IMR-90 (cell line): ENCODE measurements around the gene STK10.

Experiments used
- CHD1 ChIP-seq: IDR thresholded peaks from 2 replicates; pipeline ENCODE4 v1.6.1; 2012; ENCODE audit warnings: low read depth, low read length, improper control_type of control experiment
- FOS ChIP-seq: fragments of 150-350 bp; IDR thresholded peaks from 2 replicates; pipeline ENCODE4 v1.6.1; 2016; ENCODE audit warnings: low read depth, low read length
- MAFK ChIP-seq: IDR thresholded peaks from 2 replicates; pipeline ENCODE4 v1.6.1; 2012; ENCODE audit warnings: low read depth, low read length, improper control_type of control experiment
- MAZ ChIP-seq: IDR thresholded peaks from 2 replicates; pipeline ENCODE4 v1.6.1; 2012; ENCODE audit warnings: low read depth, mild to moderate bottlenecking, low read length, improper control_type of control experiment, moderate library complexity, borderline replicate concordance
- MXI1 ChIP-seq: IDR thresholded peaks from 2 replicates; pipeline ENCODE4 v1.6.1; 2012; ENCODE audit warnings: low read depth, mild to moderate bottlenecking, low read length, moderate library complexity, borderline replicate concordance
- POLR2A ChIP-seq: IDR thresholded peaks from 2 replicates; pipeline ENCODE4 v1.6.1; 2012; ENCODE audit warnings: mild to moderate bottlenecking, low read depth, low read length
- RAD21 ChIP-seq: IDR thresholded peaks from 2 replicates; pipeline ENCODE4 v1.6.1; 2012; ENCODE audit warnings: low read length, improper control_type of control experiment
- RCOR1 ChIP-seq: IDR thresholded peaks from 2 replicates; pipeline ENCODE4 v1.6.1; 2012; ENCODE audit warnings: mild to moderate bottlenecking, low read length, improper control_type of control experiment; ENCODE audit not compliant: insufficient replicate concordance
- RFX5 ChIP-seq: IDR thresholded peaks from 2 replicates; pipeline ENCODE4 v1.8.0; 2012; ENCODE audit warnings: low read depth, mild to moderate bottlenecking, low read length, moderate library complexity
- SMC3 ChIP-seq: fragments of 150-350 bp; IDR thresholded peaks from 2 replicates; pipeline ENCODE4 v1.6.1; 2016; ENCODE audit warnings: low read depth, mild to moderate bottlenecking, antibody characterized with exemption, low read length, moderate library complexity
- TF ChIP-seq, protein P1 (sequence below): conservative IDR thresholded peaks from 2 replicates; pipeline ENCODE4 v1.5.1; 2012; ENCODE audit warnings: mild to moderate bottlenecking, low read depth, low read length, improper control_type of control experiment

- no peak for TF ChIP-seq POLR2A
- TF ChIP-seq, protein P1, sequence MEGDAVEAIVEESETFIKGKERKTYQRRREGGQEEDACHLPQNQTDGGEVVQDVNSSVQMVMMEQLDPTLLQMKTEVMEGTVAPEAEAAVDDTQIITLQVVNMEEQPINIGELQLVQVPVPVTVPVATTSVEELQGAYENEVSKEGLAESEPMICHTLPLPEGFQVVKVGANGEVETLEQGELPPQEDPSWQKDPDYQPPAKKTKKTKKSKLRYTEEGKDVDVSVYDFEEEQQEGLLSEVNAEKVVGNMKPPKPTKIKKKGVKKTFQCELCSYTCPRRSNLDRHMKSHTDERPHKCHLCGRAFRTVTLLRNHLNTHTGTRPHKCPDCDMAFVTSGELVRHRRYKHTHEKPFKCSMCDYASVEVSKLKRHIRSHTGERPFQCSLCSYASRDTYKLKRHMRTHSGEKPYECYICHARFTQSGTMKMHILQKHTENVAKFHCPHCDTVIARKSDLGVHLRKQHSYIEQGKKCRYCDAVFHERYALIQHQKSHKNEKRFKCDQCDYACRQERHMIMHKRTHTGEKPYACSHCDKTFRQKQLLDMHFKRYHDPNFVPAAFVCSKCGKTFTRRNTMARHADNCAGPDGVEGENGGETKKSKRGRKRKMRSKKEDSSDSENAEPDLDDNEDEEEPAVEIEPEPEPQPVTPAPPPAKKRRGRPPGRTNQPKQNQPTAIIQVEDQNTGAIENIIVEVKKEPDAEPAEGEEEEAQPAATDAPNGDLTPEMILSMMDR: no peak
- no peak for TF ChIP-seq FOS
- TF ChIP-seq RCOR1: no peak
- TF ChIP-seq MAFK: no peak
- no peak for TF ChIP-seq SMC3
- no peak for TF ChIP-seq MAZ
- no peak for TF ChIP-seq MXI1
- TF ChIP-seq RAD21: no peak
- TF ChIP-seq CHD1: no peak
- no peak for TF ChIP-seq RFX5
Observed at GRCh38 chr5:172165465-172165864, 22.6 kb downstream of the STK10 start.
